SK-N-SH (cell line): ENCODE measurements around the gene TPO. TPM values are rescaled to one million over a fixed set of nuclear protein-coding genes. Genes with fewer than 3 reads are reported as not detected.

ENCODE experiments used
- CTCF ChIA-PET: fragments of 300-600, 350-600 bp; formaldehyde crosslinking; extraction: SDS; loops from one replicate; lab custom pipeline; 2021; lab: Yijun Ruan, JAX
- POLR2A ChIA-PET: fragments of 350-600 bp; sonication (Branson Sonifier 250); formaldehyde crosslinking; extraction: SDS; loops from one replicate; lab custom pipeline; 2020; ENCODE audit warnings: antibody characterized with exemption, inconsistent platforms; lab: Yijun Ruan, JAX
- DNase-seq: peaks from one replicate; pipeline ENCODE4 v3.0.0; 2012
- H2AFZ ChIP-seq: fragments of 200-600 bp; sonication (generic); 2 replicates; pipeline ENCODE4 v1.8.1; 2016; ENCODE audit warnings: antibody characterized with exemption, mild to moderate bottlenecking, low read depth
- H3F3A ChIP-seq: fragments of 200-600 bp; sonication (generic); replicated peaks from 2 replicates; pipeline ENCODE3; 2016; ENCODE audit warnings: antibody characterized with exemption, mild to moderate bottlenecking; ENCODE audit not compliant: insufficient read depth
- H3K27ac ChIP-seq, 2 experiments: fragments of 200-500 bp in 1 of 2; fragments of 200-600 bp in 1 of 2; sonication (Bioruptor generic) in 1 of 2; sonication (generic), shearing (Covaris generic) in 1 of 2; 2 replicates each; pipeline versions ENCODE4 v1.5.1 to v1.6.1; 2014 to 2016; ENCODE audit warnings: low read depth in 2 of 2, inconsistent platforms in 1 of 2, low read length in 1 of 2, mild to moderate bottlenecking in 1 of 2, mixed read lengths in 1 of 2
- H3K27me3 ChIP-seq: fragments of 200-600 bp; sonication (generic), shearing (Covaris generic); 2 replicates; pipeline ENCODE4 v1.6.1; 2016; ENCODE audit warnings: mixed run types; ENCODE audit not compliant: insufficient read depth
- H3K36me3 ChIP-seq, 2 experiments: fragments of 200-500 bp in 1 of 2; fragments of 200-600 bp in 1 of 2; sonication (Bioruptor generic) in 1 of 2; sonication (generic) in 1 of 2; replicated peaks in 1 of 2; 2 replicates each; pipeline versions ENCODE3 to v1.5.1; 2014 to 2016; ENCODE audit warnings: low read length in 1 of 2, mild to moderate bottlenecking in 1 of 2; ENCODE audit not compliant: insufficient read depth in 2 of 2, control insufficient read depth in 1 of 2
- H3K4me1 ChIP-seq, 2 experiments: fragments of 200-500 bp in 1 of 2; fragments of 200-600 bp in 1 of 2; sonication (Bioruptor generic) in 1 of 2; sonication (generic), shearing (Covaris generic) in 1 of 2; 2 replicates each; pipeline versions ENCODE4 v1.5.1 to v1.6.1; 2014 to 2016; ENCODE audit warnings: low read depth in 1 of 2, low read length in 1 of 2, mixed run types in 1 of 2; ENCODE audit not compliant: insufficient read depth in 2 of 2, control insufficient read depth in 1 of 2
- H3K4me2 ChIP-seq: fragments of 200-600 bp; sonication (generic), shearing (Covaris generic); 2 replicates; pipeline ENCODE4 v1.6.1; 2017; ENCODE audit warnings: mixed run types
- H3K4me3 ChIP-seq, 2 experiments: fragments of 200-500 bp in 1 of 2; fragments of 200-600 bp in 1 of 2; sonication (Bioruptor generic) in 1 of 2; sonication (generic), shearing (Covaris generic) in 1 of 2; 2 replicates each; pipeline versions ENCODE4 v1.5.1 to v1.8.1; 2014 to 2016; ENCODE audit warnings: low read depth in 2 of 2, inconsistent platforms in 1 of 2, low read length in 1 of 2, mild to moderate bottlenecking in 1 of 2, mixed read lengths in 1 of 2, moderate library complexity in 1 of 2
- H3K79me2 ChIP-seq: fragments of 200-600 bp; sonication (generic); 2 replicates; pipeline ENCODE4 v1.8.1; 2017; ENCODE audit warnings: mild to moderate bottlenecking; ENCODE audit not compliant: insufficient read depth
- H3K9ac ChIP-seq: fragments of 200-600 bp; sonication (generic); 2 replicates; pipeline ENCODE4 v1.6.1; 2017; ENCODE audit warnings: mixed run types
- H3K9me2 ChIP-seq: fragments of 200-600 bp; sonication (generic); 2 replicates; pipeline ENCODE4 v1.6.1; 2017; ENCODE audit warnings: mixed run types
- H3K9me3 ChIP-seq: fragments of 200-600 bp; sonication (generic); 2 replicates; pipeline ENCODE4 v1.6.1; 2017; ENCODE audit warnings: mixed run types, mild to moderate bottlenecking, moderate library complexity
- H4K20me1 ChIP-seq: fragments of 200-600 bp; sonication (generic); 2 replicates; pipeline ENCODE4 v1.6.1; 2017; ENCODE audit warnings: mild to moderate bottlenecking, mixed run types; ENCODE audit not compliant: insufficient read depth
- ELF1 ChIP-seq: IDR thresholded peaks from 2 replicates; pipeline ENCODE4 v1.4.0; 2012
- EZH2phosphoT487 ChIP-seq: fragments of 200-600 bp; sonication (generic); IDR thresholded peaks from 2 replicates; pipeline ENCODE4 v1.6.1; 2017; ENCODE audit warnings: low read depth, mixed run types, mild to moderate bottlenecking, antibody characterized with exemption, moderate library complexity, borderline replicate concordance
- FOSL2 ChIP-seq: IDR thresholded peaks from 2 replicates; pipeline ENCODE4 v1.4.0; 2012; ENCODE audit warnings: low read depth, mild to moderate bottlenecking, moderate library complexity, borderline replicate concordance
- FOXJ3 ChIP-seq: sonication (generic); formaldehyde crosslinking; IDR thresholded peaks from 2 replicates; pipeline ENCODE4 v1.5.1; 2020; ENCODE audit warnings: mild to moderate bottlenecking, missing genetic modification reagents
- JUND ChIP-seq: IDR thresholded peaks from 2 replicates; pipeline ENCODE4 v1.4.0; 2012
- POLR2AphosphoS5 ChIP-seq: IDR thresholded peaks from 2 replicates; pipeline ENCODE4 v1.6.1; 2012; ENCODE audit warnings: low read depth, low read length
- REST ChIP-seq: IDR thresholded peaks from 2 replicates; pipeline ENCODE4 v1.6.1; 2012; ENCODE audit warnings: mild to moderate bottlenecking, low read depth, low read length, moderate library complexity
- RFX5 ChIP-seq: IDR thresholded peaks from 2 replicates; pipeline ENCODE4 v1.6.1; 2012; ENCODE audit warnings: mild to moderate bottlenecking, improper control_type of control experiment, low read length
- RXRA ChIP-seq: IDR thresholded peaks from 2 replicates; pipeline ENCODE4 v1.4.0; 2012; ENCODE audit warnings: low read depth, mild to moderate bottlenecking, borderline replicate concordance
- SMC3 ChIP-seq: IDR thresholded peaks from 2 replicates; pipeline ENCODE4 v1.6.1; 2012; ENCODE audit warnings: low read depth, low read length, improper control_type of control experiment
- TAF1 ChIP-seq: IDR thresholded peaks from 2 replicates; pipeline ENCODE4 v1.6.1; 2012; ENCODE audit warnings: low read depth, mild to moderate bottlenecking, low read length, moderate library complexity, borderline replicate concordance
- TEAD4 ChIP-seq: IDR thresholded peaks from 2 replicates; pipeline ENCODE4 v1.4.0; 2012; ENCODE audit warnings: mild to moderate bottlenecking, borderline replicate concordance; ENCODE audit not compliant: insufficient read depth
- USF1 ChIP-seq: IDR thresholded peaks from 2 replicates; pipeline ENCODE4 v1.4.0; 2012; ENCODE audit warnings: low read depth, borderline replicate concordance
- whole genome bisulfite sequencing: methylation state at CpG from one replicate; pipeline ENCODE4 v1.1.6; 2017; ENCODE audit warnings: low lambda C conversion rate; 5-methylcytosine and 5-hydroxymethylcytosine counted together
- polyA plus RNA-seq, 3 experiments: library from polyadenylated mRNA; depleted of rRNA; stranded (reverse); fragments of >200 nt; gene quantifications; 2 replicates each; pipeline ENCODE4 v1.2.3, GENCODE V29; 2012
- TF ChIP-seq, protein P1 (sequence below): fragments of 200-600 bp; sonication (generic); IDR thresholded peaks from 2 replicates; pipeline ENCODE4 v1.6.1; 2017; ENCODE audit warnings: antibody characterized with exemption, mild to moderate bottlenecking, moderate library complexity

TPO gene
- polyA plus RNA-seq, 1 of the 3 experiments (the other 2 are of a cell fraction), result not detected

DNA sequence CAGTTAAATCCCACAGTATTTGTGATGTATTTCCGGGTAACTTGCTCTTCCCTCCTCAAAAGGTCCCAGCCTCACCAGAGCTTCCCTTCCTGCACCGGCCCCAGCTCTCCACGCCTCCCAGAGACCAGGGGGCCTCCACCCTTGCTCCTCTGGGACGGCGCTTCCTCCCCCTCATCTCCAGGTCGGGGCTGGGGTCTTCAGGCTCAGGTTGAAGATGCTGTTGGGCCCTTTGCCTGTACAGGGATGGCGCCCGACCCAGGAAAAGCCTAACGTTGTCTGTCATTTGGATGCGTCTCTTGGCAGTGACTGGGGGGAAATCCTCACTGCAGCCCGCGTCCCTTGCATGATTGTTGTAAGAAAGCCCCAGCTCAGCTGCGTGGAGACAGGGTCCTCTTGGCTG lies 126.7 kb downstream of the TPO start:
- Histone ChIP-seq H3K36me3 (no peaks in the 10 kb centered on the region), H3K79me2 (no peaks in the 10 kb centered on the region), H3F3A (peaks cover 5% of the 10 kb centered on the region), H3K9ac (no peak overlapping the region), H3K27me3 (no peaks in the 10 kb centered on the region), H3K27ac (no peak overlapping the region), H3K9me2 (no peaks in the 10 kb centered on the region), H2AFZ (no peak overlapping the region), H3K9me3 (no peaks in the 10 kb centered on the region), H3K4me3 (no peak overlapping the region), H3K4me1 (peaks cover 0 to 28% of the 10 kb centered on the region in 2 experiments; a peak in 2 of 4 replicates), H4K20me1 (no peaks in the 10 kb centered on the region), H3K4me2 (no peak overlapping the region)
- ChIA-PET CTCF (interaction anchor here (0.9 to 4.1 kb wide), 6 partner anchors 10 to 825 kb away, joined by 3 to 39 read pairs (median 4); no protein-coding TSS in a partner anchor), POLR2A (no interaction called here)
- no peak for DNase-seq
- TF ChIP-seq, protein P1, sequence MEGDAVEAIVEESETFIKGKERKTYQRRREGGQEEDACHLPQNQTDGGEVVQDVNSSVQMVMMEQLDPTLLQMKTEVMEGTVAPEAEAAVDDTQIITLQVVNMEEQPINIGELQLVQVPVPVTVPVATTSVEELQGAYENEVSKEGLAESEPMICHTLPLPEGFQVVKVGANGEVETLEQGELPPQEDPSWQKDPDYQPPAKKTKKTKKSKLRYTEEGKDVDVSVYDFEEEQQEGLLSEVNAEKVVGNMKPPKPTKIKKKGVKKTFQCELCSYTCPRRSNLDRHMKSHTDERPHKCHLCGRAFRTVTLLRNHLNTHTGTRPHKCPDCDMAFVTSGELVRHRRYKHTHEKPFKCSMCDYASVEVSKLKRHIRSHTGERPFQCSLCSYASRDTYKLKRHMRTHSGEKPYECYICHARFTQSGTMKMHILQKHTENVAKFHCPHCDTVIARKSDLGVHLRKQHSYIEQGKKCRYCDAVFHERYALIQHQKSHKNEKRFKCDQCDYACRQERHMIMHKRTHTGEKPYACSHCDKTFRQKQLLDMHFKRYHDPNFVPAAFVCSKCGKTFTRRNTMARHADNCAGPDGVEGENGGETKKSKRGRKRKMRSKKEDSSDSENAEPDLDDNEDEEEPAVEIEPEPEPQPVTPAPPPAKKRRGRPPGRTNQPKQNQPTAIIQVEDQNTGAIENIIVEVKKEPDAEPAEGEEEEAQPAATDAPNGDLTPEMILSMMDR, result no peak
- TF ChIP-seq TAF1, result no peak
- no peak for TF ChIP-seq ELF1
- no peak for TF ChIP-seq SMC3
- no peak for TF ChIP-seq USF1
- no peak for TF ChIP-seq TEAD4
- TF ChIP-seq RXRA, result no peak
- no peak for TF ChIP-seq REST
- no peak for TF ChIP-seq RFX5
- TF ChIP-seq EZH2phosphoT487, result no peak
- TF ChIP-seq FOXJ3 (CRISPR knock-in tag), result no peak
- TF ChIP-seq FOSL2, result no peak
- TF ChIP-seq JUND, result no peak
- no peak for TF ChIP-seq POLR2AphosphoS5
- WGBS, result 67% methylated on average over 13 of the region's 13 CpGs
